ENCODE results near the gene QRFP.

Gene QRFP

DNA sequence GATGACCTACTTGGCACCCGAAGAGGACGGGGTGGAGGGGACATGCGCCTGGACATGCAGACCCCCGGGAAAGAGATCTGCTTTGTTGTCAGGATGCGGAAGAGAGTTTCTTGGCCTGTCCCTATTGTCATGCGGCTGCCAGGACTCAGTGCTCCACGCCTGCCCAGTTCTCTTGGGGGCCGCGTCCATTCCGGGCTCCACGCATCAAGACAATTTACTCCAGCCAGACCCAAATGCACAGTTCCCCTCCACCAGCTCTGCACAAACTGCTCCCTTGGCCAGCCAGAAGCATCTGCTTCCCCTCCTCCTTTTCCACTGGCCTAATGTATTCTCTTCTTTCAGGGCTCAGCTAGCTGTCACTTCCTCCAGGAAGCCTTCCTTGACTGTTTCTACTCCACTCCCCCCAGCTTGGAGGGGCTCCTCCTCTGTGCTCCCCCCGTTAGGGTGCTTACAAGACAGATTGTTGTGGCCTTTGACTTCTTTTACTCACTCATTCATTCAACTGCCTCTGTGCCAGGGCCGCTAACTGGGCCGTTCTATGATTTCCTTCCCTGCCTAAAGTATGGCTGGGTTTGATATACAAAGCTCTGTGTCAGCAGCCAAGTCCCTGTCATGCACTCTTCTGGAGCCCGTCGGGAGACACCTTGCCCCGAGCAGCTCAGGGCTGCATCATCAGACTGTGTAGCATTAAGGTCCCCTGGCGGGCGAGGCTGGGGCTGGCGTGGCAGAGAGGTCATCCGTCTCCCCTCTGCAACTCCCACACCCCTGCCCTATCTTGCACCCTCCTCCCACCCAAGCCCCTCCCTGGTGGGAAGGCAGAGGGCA, 35.9 kb upstream of the QRFP start:
- H4K20me1 ChIP-seq (ENCODE audit: insufficient read depth, low read length): no peaks in the 10 kb centered on the region
- H3K4me1 ChIP-seq (ENCODE audit: low read length): no peaks in the 10 kb centered on the region
- no peaks in the 10 kb centered on the region for H3K36me3 ChIP-seq (replicated peaks; ENCODE audit: insufficient read depth, low read length)
- H3K9ac ChIP-seq (ENCODE audit: low read length): no peak overlapping the region
- no peaks in the 10 kb centered on the region for H3K9me2 ChIP-seq (replicated peaks; ENCODE audit: insufficient read depth, low read length)
- no peak for DNase-seq
- no peak overlapping the region for H3K4me2 ChIP-seq (ENCODE audit: low read depth, low read length)
- no peak overlapping the region for H2AFZ ChIP-seq (ENCODE audit: low read length)
- H3K79me2 ChIP-seq (ENCODE audit: low read length): no peaks in the 10 kb centered on the region
- H3K4me3 ChIP-seq (ENCODE audit: low read length): no peak overlapping the region
- H3K9me3 ChIP-seq (replicated peaks; ENCODE audit: insufficient read depth, low read length): no peaks in the 10 kb centered on the region
- H3F3A ChIP-seq (ENCODE audit: insufficient read depth, low read length): no peaks in the 10 kb centered on the region
- peaks cover 97% of the 10 kb centered on the region for H3K27me3 ChIP-seq (replicated peaks; ENCODE audit: insufficient read depth, low read length)
- TF ChIP-seq EZH2phosphoT487 (IDR thresholded peaks at IDR 0.05; ENCODE audit: low read length): no peak
- no peak for TF ChIP-seq EZH2 (optimal IDR thresholded peaks at IDR 0.05; ENCODE audit: low read depth, low read length)
- TF ChIP-seq, protein P1, sequence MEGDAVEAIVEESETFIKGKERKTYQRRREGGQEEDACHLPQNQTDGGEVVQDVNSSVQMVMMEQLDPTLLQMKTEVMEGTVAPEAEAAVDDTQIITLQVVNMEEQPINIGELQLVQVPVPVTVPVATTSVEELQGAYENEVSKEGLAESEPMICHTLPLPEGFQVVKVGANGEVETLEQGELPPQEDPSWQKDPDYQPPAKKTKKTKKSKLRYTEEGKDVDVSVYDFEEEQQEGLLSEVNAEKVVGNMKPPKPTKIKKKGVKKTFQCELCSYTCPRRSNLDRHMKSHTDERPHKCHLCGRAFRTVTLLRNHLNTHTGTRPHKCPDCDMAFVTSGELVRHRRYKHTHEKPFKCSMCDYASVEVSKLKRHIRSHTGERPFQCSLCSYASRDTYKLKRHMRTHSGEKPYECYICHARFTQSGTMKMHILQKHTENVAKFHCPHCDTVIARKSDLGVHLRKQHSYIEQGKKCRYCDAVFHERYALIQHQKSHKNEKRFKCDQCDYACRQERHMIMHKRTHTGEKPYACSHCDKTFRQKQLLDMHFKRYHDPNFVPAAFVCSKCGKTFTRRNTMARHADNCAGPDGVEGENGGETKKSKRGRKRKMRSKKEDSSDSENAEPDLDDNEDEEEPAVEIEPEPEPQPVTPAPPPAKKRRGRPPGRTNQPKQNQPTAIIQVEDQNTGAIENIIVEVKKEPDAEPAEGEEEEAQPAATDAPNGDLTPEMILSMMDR (IDR thresholded peaks at IDR 0.05; ENCODE audit: low read length): no peak
- H3K27ac ChIP-seq (ENCODE audit: low read length): no peak overlapping the region

DNA sequence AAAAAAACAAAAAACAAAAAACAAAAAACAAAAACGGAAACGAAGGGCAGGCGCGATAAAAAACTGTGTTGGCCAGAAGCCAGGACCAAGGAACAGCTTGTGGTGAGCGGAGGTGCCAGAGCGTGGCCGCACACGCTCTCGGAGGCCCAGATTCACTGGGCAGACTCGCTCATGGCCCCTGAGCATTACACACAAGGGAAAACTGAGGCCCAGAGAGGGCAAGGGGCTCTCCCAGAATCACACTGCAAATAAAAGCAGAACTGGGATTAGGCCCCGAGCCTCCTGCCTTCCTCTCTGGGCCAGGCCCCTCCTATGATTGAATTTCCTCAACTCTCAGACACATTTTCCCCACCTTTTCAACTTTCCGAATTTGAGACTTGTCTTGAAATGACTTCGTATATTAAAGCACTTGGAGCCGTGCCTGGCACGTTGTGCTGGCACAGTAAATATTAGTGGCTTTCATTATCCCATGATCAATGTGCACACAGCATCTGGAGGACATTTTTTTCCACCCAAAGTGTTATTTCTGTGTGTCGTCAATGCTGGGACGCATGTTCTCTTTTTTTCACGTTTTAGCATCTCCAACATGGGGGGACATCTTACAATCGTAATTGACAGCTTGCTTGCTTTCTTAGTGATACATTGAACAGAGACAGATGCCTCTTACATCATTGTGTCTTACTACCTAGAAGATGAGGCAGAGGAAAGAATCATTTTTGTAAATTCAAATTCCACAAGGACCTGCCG, 35.1 kb upstream of the QRFP start:
- Histone ChIP-seq H3K4me2 (ENCODE audit: low read depth, low read length) (no peak overlapping the region), H3K27ac (ENCODE audit: low read length) (no peak overlapping the region), H3K9me2 (replicated peaks; ENCODE audit: insufficient read depth, low read length) (no peaks in the 10 kb centered on the region), H3K4me3 (ENCODE audit: low read length) (no peak overlapping the region), H3K27me3 (replicated peaks; ENCODE audit: insufficient read depth, low read length) (peaks cover 97% of the 10 kb centered on the region), H3K4me1 (ENCODE audit: low read length) (no peaks in the 10 kb centered on the region), H3K79me2 (ENCODE audit: low read length) (no peaks in the 10 kb centered on the region), H3K9me3 (replicated peaks; ENCODE audit: insufficient read depth, low read length) (no peaks in the 10 kb centered on the region), H3F3A (ENCODE audit: insufficient read depth, low read length) (no peaks in the 10 kb centered on the region), H3K9ac (ENCODE audit: low read length) (no peak overlapping the region), H2AFZ (ENCODE audit: low read length) (no peak overlapping the region), H3K36me3 (replicated peaks; ENCODE audit: insufficient read depth, low read length) (no peaks in the 10 kb centered on the region), H4K20me1 (ENCODE audit: insufficient read depth, low read length) (no peaks in the 10 kb centered on the region)
- TF ChIP-seq EZH2phosphoT487 (IDR thresholded peaks at IDR 0.05; ENCODE audit: low read length) (no peak), EZH2 (optimal IDR thresholded peaks at IDR 0.05; ENCODE audit: low read depth, low read length) (no peak)
- TF ChIP-seq, protein P1 (IDR thresholded peaks at IDR 0.05; ENCODE audit: low read length): no peak
- DNase-seq: no peak

DNA sequence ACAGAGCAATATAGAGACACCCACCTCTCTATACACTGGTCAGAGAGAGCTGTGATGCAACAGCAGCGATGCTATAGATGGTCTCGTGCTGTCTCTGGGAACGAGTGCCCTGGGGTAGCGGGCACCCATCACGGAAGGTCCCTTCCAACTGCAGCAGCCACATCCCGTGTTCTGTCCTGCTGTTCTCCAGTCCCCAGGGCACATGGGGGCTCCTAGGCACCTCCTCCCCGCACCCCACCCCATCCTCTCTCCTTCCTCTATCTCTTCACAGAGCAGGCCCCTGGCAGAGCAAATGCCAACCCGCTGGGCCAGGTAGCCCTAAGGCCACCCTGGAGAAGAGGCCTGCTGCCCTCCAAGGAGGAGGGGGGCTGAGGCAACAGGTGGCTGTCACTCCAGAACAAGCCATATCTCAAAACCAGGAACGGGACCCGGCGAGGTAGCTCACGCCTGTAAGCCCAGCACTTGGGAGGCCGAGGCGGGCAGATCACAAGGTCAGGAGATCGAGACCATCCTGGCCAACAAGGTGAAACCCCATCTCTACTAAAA, 34.3 kb upstream of the QRFP start:
- Histone ChIP-seq H3K27ac (ENCODE audit: low read length) (no peak overlapping the region), H3K4me3 (ENCODE audit: low read length) (no peak overlapping the region), H3K79me2 (ENCODE audit: low read length) (no peaks in the 10 kb centered on the region), H3K9ac (ENCODE audit: low read length) (no peak overlapping the region), H3K9me2 (replicated peaks; ENCODE audit: insufficient read depth, low read length) (no peaks in the 10 kb centered on the region), H3K4me2 (ENCODE audit: low read depth, low read length) (no peak overlapping the region), H3K27me3 (replicated peaks; ENCODE audit: insufficient read depth, low read length) (peaks cover 97% of the 10 kb centered on the region), H2AFZ (ENCODE audit: low read length) (no peak overlapping the region), H3F3A (ENCODE audit: insufficient read depth, low read length) (no peaks in the 10 kb centered on the region), H4K20me1 (ENCODE audit: insufficient read depth, low read length) (no peaks in the 10 kb centered on the region), H3K36me3 (replicated peaks; ENCODE audit: insufficient read depth, low read length) (no peaks in the 10 kb centered on the region), H3K9me3 (replicated peaks; ENCODE audit: insufficient read depth, low read length) (no peaks in the 10 kb centered on the region), H3K4me1 (ENCODE audit: low read length) (no peaks in the 10 kb centered on the region)
- DNase-seq: no peak
- TF ChIP-seq EZH2phosphoT487 (IDR thresholded peaks at IDR 0.05; ENCODE audit: low read length) (no peak), EZH2 (optimal IDR thresholded peaks at IDR 0.05; ENCODE audit: low read depth, low read length) (no peak)
- TF ChIP-seq, protein P1 (IDR thresholded peaks at IDR 0.05; ENCODE audit: low read length): no peak
